Endothelial cell of umbilical vein (primary cell): ENCODE data around the gene PSMA7. TPM values are rescaled to one million over a fixed set of nuclear protein-coding genes. Genes with fewer than 3 reads are reported as not detected.

Source experiments
- BruUV-seq: library from RNA; stranded (reverse); fragments of 400-500 nt; replicated peaks from 2 replicates; lab custom pipeline; 2021; lab: Mats Ljungman, UMichigan
- CTCF ChIA-PET: fragments of 300-600, 350-600 bp; sonication (Branson Sonifier 250); formaldehyde crosslinking; loops from one replicate; lab custom pipeline; 2021; ENCODE audit warnings: antibody characterized with exemption, inconsistent platforms; lab: Charles Lee
- POLR2A ChIA-PET: fragments of 300-600, 350-600 bp; sonication (Branson Sonifier 250); formaldehyde crosslinking; loops from one replicate; lab custom pipeline; 2021; ENCODE audit warnings: antibody characterized with exemption, inconsistent platforms; lab: Charles Lee
- DNase-seq: peaks from one replicate; pipeline ENCODE4 v3.0.0-alpha.2; 2011; ENCODE audit warnings: low read depth, low spot score
- FAIRE-seq: peaks from 2 replicates; lab custom pipeline; 2011; peaks lifted over from hg19 to GRCh38; lab: Jason Lieb, UNC
- H2AFZ ChIP-seq: 2 replicates; pipeline ENCODE4 v1.6.0; 2012; ENCODE audit warnings: low read depth, low read length, control low read depth, inconsistent platforms
- H3K27ac ChIP-seq: 2 replicates; pipeline ENCODE4 v1.5.1; 2011; ENCODE audit warnings: low read depth, mild to moderate bottlenecking, control low read depth, low read length, moderate library complexity; ENCODE audit not compliant: insufficient read depth
- H3K27me3 ChIP-seq, 2 experiments: 2 replicates each; pipeline versions ENCODE4 v1.6.0 to v1.6.1; 2011; ENCODE audit warnings: low read length in 2 of 2, mixed read lengths in 1 of 2; ENCODE audit not compliant: control insufficient read depth in 2 of 2, insufficient read depth in 2 of 2
- H3K36me3 ChIP-seq, 2 experiments: 2 replicates in 1 of 2; 3 replicates in 1 of 2; pipeline ENCODE4 v1.5.1; 2011; ENCODE audit warnings: low read length in 2 of 2, mild to moderate bottlenecking in 1 of 2, moderate library complexity in 1 of 2; ENCODE audit not compliant: control insufficient read depth in 2 of 2, insufficient read depth in 2 of 2; ENCODE audit errors: extremely low read depth in 1 of 2
- H3K4me1 ChIP-seq: 3 replicates; pipeline ENCODE4 v1.5.1; 2011; ENCODE audit warnings: mild to moderate bottlenecking, low read length; ENCODE audit not compliant: control insufficient read depth, insufficient read depth; ENCODE audit errors: extremely low read depth
- H3K4me2 ChIP-seq: 2 replicates; pipeline ENCODE4 v1.6.1; 2011; ENCODE audit warnings: low read length, control low read depth, mixed read lengths; ENCODE audit not compliant: insufficient read depth
- H3K4me3 ChIP-seq, 3 experiments: fragments of 200-600 bp in 1 of 3; sonication (generic), shearing (Covaris generic) in 1 of 3; replicated peaks in 1 of 3; 2 replicates each; pipeline ENCODE4 v1.5.1; 2011 to 2016; ENCODE audit warnings: control low read depth in 3 of 3, low read length in 3 of 3, mild to moderate bottlenecking in 2 of 3, inconsistent platforms in 1 of 3, low read depth in 1 of 3, moderate library complexity in 1 of 3; ENCODE audit not compliant: insufficient read depth in 1 of 3
- H3K79me2 ChIP-seq: 2 replicates; pipeline ENCODE4 v1.6.0; 2012; ENCODE audit warnings: low read length, inconsistent platforms; ENCODE audit not compliant: control insufficient read depth, insufficient read depth
- H3K9ac ChIP-seq: replicated peaks from 2 replicates; pipeline ENCODE3; 2011; ENCODE audit warnings: low read length, control low read depth; ENCODE audit not compliant: insufficient read depth; ENCODE audit errors: extremely low read depth
- H3K9me1 ChIP-seq: replicated peaks from 3 replicates; pipeline ENCODE4 v1.6.0; 2011; ENCODE audit warnings: mild to moderate bottlenecking, low read length; ENCODE audit not compliant: control insufficient read depth, insufficient read depth; ENCODE audit errors: extremely low read depth
- H3K9me3 ChIP-seq: replicated peaks from 2 replicates; pipeline ENCODE4 v1.5.1; 2012; ENCODE audit warnings: low read length, inconsistent platforms; ENCODE audit not compliant: control insufficient read depth, insufficient read depth
- H4K20me1 ChIP-seq: replicated peaks from 2 replicates; pipeline ENCODE3; 2011; ENCODE audit warnings: mild to moderate bottlenecking, low read length; ENCODE audit not compliant: control insufficient read depth, insufficient read depth; ENCODE audit errors: extremely low read depth
- EZH2 ChIP-seq: IDR thresholded peaks from 2 replicates; pipeline ENCODE4 v1.6.1; 2012; ENCODE audit warnings: borderline replicate concordance, low read depth, mild to moderate bottlenecking, moderate library complexity, low read length, inconsistent platforms; ENCODE audit not compliant: severe bottlenecking
- FOS ChIP-seq: IDR thresholded peaks from 2 replicates; pipeline ENCODE4 v1.6.1; 2011; ENCODE audit warnings: mild to moderate bottlenecking, low read length, moderate library complexity, borderline replicate concordance; ENCODE audit not compliant: insufficient read depth
- GATA2 ChIP-seq: IDR thresholded peaks from 2 replicates; pipeline ENCODE4 v1.7.0; 2011; ENCODE audit warnings: low read depth, mild to moderate bottlenecking, moderate library complexity, mixed read lengths, low read length; ENCODE audit not compliant: insufficient read length, insufficient read depth
- JUN ChIP-seq: IDR thresholded peaks from 2 replicates; pipeline ENCODE4 v1.6.1; 2011; ENCODE audit warnings: borderline replicate concordance, low read depth; ENCODE audit not compliant: insufficient read length, insufficient read depth
- MYC ChIP-seq: IDR thresholded peaks from one replicate; pipeline ENCODE4 v1.6.1; 2011; ENCODE audit warnings: mild to moderate bottlenecking, low read depth, low read length
- POLR2A ChIP-seq: IDR thresholded peaks from 2 replicates; pipeline ENCODE4 v1.6.1; 2012; ENCODE audit warnings: low read depth, mild to moderate bottlenecking, control low read depth, low read length
- POLR2AphosphoS5 ChIP-seq: IDR thresholded peaks from 2 replicates; pipeline ENCODE4 v1.6.1; 2012; ENCODE audit warnings: low read depth, mild to moderate bottlenecking, control low read depth, low read length, moderate library complexity; ENCODE audit not compliant: insufficient read depth
- dilution Hi-C: fragments of 300-500 bp; cut with MboI; formaldehyde crosslinking; loops from one replicate; pipeline ENCODE4 v1.15.0; 2019; ENCODE audit warnings: low sequenced_read_pairs; ENCODE audit not compliant: extremely low pct_ligation_motif_present
- intact Hi-C: fragments of 100-400 bp; cut with micrococcal nuclease; formaldehyde crosslinking; loops from one replicate; pipeline ENCODE4 v1.10.0; 2022
- polyA plus RNA-seq, 4 experiments: library from polyadenylated mRNA; depleted of rRNA in 3 of 4; stranded (reverse) in 3 of 4; unstranded in 1 of 4; fragments of >200 nt; gene quantifications; 2 replicates each; pipeline versions ENCODE4 v1.2.1 to v1.2.3, GENCODE V29; 2011 to 2012; ENCODE audit warnings: missing spikeins in 1 of 4
- total RNA-seq: library from RNA; stranded (reverse); gene quantifications from 2 replicates; pipeline ENCODE4 v1.2.3, GENCODE V29; 2021
- TF ChIP-seq, protein P1 (sequence below), 2 donors: IDR thresholded peaks; 1 replicate in 1 of 2; 2 replicates in 1 of 2; pipeline ENCODE4 v1.5.1; 2011; ENCODE audit warnings: low read length in 2 of 2, mild to moderate bottlenecking in 2 of 2, moderate library complexity in 2 of 2, control low read depth in 1 of 2, inconsistent platforms in 1 of 2, low read depth in 1 of 2; ENCODE audit not compliant: insufficient read depth in 1 of 2; ENCODE audit errors: extremely low read depth in 1 of 2
- TF ChIP-seq, protein P2 (sequence below): IDR thresholded peaks from 2 replicates; pipeline ENCODE4 v1.6.1; 2011; ENCODE audit not compliant: insufficient read depth, insufficient read length

Gene PSMA7
- total and polyA plus RNA-seq, 2 donors (not counting 3 experiments of a cell fraction or from before 2014, with no cell fraction given): 393 to 826 TPM

DNA sequence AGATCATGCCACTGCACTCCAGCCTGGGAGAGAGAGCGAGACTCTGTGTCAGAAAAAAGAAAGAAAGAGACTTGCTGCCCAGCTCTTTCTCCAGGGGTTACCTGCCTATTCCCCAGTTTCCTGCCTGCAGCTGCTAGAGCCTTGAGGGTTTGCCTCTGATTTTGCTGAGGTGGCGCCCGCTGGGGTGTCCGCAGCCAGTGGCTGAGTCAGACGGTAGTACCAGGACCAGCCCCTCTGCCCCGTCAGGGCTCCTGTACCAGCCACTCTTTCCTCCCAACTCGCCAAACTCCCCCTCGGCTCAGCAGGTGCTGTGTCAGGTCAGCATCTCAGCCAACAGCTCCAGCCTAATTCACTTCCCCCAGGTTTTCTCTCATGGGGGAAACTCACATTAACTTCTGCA lies 28.3 kb downstream of the PSMA7 start:
- no TSS peak for BruUV-seq
- peaks cover 7 to 17% of the 10 kb centered on the region in 2 experiments for H3K27me3 ChIP-seq
- CTCF ChIA-PET: interaction anchor here (1.5 kb wide), 1 partner anchor 104 kb away, joined by 4 read pairs; no protein-coding TSS in a partner anchor
- no peaks in the 10 kb centered on the region for H3K36me3 ChIP-seq
- DNase-seq: no peak
- no peak overlapping the region for H2AFZ ChIP-seq
- no peak for FAIRE-seq
- no peaks in the 10 kb centered on the region for H3K4me1 ChIP-seq
- no peak overlapping the region for H3K4me2 ChIP-seq
- H3K27ac ChIP-seq: no peak overlapping the region
- dilution Hi-C loops (no loop called here), intact Hi-C loops (no loop called here)
- POLR2A ChIA-PET: no interaction called here
- H4K20me1 ChIP-seq: no peaks in the 10 kb centered on the region
- H3K79me2 ChIP-seq: no peaks in the 10 kb centered on the region
- H3K9me1 ChIP-seq: no peaks in the 10 kb centered on the region
- H3K4me3 ChIP-seq: no peak overlapping the region
- no peak for TF ChIP-seq POLR2AphosphoS5
- TF ChIP-seq, protein P1, sequence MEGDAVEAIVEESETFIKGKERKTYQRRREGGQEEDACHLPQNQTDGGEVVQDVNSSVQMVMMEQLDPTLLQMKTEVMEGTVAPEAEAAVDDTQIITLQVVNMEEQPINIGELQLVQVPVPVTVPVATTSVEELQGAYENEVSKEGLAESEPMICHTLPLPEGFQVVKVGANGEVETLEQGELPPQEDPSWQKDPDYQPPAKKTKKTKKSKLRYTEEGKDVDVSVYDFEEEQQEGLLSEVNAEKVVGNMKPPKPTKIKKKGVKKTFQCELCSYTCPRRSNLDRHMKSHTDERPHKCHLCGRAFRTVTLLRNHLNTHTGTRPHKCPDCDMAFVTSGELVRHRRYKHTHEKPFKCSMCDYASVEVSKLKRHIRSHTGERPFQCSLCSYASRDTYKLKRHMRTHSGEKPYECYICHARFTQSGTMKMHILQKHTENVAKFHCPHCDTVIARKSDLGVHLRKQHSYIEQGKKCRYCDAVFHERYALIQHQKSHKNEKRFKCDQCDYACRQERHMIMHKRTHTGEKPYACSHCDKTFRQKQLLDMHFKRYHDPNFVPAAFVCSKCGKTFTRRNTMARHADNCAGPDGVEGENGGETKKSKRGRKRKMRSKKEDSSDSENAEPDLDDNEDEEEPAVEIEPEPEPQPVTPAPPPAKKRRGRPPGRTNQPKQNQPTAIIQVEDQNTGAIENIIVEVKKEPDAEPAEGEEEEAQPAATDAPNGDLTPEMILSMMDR (IDR thresholded peaks at IDR 0.05; ENCODE audit: extremely low read depth in 1 of 2, insufficient read depth in 1 of 2, low read depth in 1 of 2, low read length in 2 of 2): no peak
- TF ChIP-seq MYC: no peak
- TF ChIP-seq, protein P2, sequence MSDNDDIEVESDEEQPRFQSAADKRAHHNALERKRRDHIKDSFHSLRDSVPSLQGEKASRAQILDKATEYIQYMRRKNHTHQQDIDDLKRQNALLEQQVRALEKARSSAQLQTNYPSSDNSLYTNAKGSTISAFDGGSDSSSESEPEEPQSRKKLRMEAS: no peak
- no peak for TF ChIP-seq JUN
- no peak for TF ChIP-seq EZH2
- TF ChIP-seq POLR2A: no peak
- TF ChIP-seq FOS: no peak
- TF ChIP-seq GATA2: no peak
- peaks cover 2% of the 10 kb centered on the region for H3K9me3 ChIP-seq
- H3K9ac ChIP-seq: no peak overlapping the region
